Activated naive CD8-positive, alpha-beta T cell treated with anti-CD3 and anti-CD28 coated beads, Interleukin-2, amount 10 ng/mL, durations not matched to agents 7 days and 5 days (primary cell): ENCODE data around the gene YPEL3. TPM values are rescaled to one million over a fixed set of nuclear protein-coding genes. Genes with fewer than 3 reads are reported as not detected.
"Not testable (repeated sequence)": the region's sequence is repeated elsewhere in the genome, so short reads cannot be mapped to it uniquely, and the experiment has no call there.

Experiments used
- ATAC-seq: fragments of 150-1000 bp; cut with Tn5 transposase; one replicate; pipeline ENCODE4 v1.10.0; 2021; ENCODE audit warnings: low read depth, moderate library complexity
- POLR2A ChIA-PET: fragments of 350-600 bp; sonication (Branson Sonifier 250); formaldehyde crosslinking; loops from one replicate; lab custom pipeline; 2021; ENCODE audit warnings: antibody characterized with exemption; lab: Charles Lee
- DNase-seq: peaks from one replicate; pipeline ENCODE4 v3.0.0; 2021
- H3K27ac Mint-ChIP-seq: one replicate; pipeline ENCODE4 v1.8.0; 2022; ENCODE audit warnings: mild to moderate bottlenecking, mixed read lengths
- H3K27me3 Mint-ChIP-seq: one replicate; pipeline ENCODE4 v1.8.0; 2022; ENCODE audit warnings: mild to moderate bottlenecking, moderate library complexity, mixed read lengths
- H3K36me3 Mint-ChIP-seq: one replicate; pipeline ENCODE4 v1.8.0; 2021; ENCODE audit warnings: mild to moderate bottlenecking, mixed read lengths
- H3K4me1 Mint-ChIP-seq: one replicate; pipeline ENCODE4 v1.8.0; 2021; ENCODE audit warnings: mixed read lengths
- H3K4me3 Mint-ChIP-seq: one replicate; pipeline ENCODE4 v1.8.0; 2022; ENCODE audit warnings: mild to moderate bottlenecking, moderate library complexity, mixed read lengths
- H3K9me3 Mint-ChIP-seq: one replicate; pipeline ENCODE4 v1.8.0; 2021; ENCODE audit warnings: mixed read lengths
- total RNA-seq, 2 experiments: library from RNA; stranded (reverse); gene quantifications; one replicate each; pipeline ENCODE4 v1.2.3, GENCODE V29; 2021

The YPEL3 gene
- total RNA-seq, 2 experiments from 2014 or later: 135 to 139 TPM

DNA sequence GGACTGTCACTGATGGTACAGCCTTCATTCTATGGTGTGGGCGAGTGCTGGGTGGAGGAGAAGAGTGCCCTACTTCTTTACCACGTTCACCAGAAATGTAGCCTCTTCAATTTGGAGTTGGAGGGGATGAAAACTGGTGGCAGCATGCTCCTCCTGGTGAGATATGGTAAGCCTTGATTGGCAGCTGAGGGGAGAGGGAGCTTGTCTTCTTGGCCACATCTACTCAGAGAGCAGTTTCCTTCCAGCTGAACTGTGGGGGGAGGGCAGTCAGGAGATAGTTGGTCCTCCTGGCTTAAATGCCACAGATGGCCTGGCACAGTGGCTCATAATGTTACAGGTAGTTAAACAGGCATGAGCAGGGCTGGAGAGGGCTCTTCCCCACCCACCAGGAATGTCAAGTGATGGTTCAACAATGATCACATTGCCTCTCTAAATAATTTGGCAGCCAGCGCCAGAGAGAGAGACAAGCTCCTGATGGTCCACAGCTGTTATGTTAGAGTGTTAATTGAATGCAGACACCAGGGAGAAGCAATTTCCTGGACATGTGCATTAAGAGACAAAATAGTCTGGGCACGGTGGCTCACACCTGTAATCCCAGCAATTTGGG lies 36.0 kb upstream of the YPEL3 start:
- no peaks in the 10 kb centered on the region for H3K27me3 Mint-ChIP-seq
- peaks cover 14% of the 10 kb centered on the region for H3K4me1 Mint-ChIP-seq
- H3K36me3 Mint-ChIP-seq: peaks cover 9% of the 10 kb centered on the region
- DNase-seq (no peak), ATAC-seq (no peak)
- no peak overlapping the region for H3K4me3 Mint-ChIP-seq
- peak overlapping the region; percentile 60 for H3K27ac Mint-ChIP-seq
- POLR2A ChIA-PET: interaction anchor here (7.3 kb wide), 1 partner anchor 52 kb away, joined by 66 read pairs; the partner anchor contains the start of gene CORO1A
- peaks cover 2% of the 10 kb centered on the region for H3K9me3 Mint-ChIP-seq

DNA sequence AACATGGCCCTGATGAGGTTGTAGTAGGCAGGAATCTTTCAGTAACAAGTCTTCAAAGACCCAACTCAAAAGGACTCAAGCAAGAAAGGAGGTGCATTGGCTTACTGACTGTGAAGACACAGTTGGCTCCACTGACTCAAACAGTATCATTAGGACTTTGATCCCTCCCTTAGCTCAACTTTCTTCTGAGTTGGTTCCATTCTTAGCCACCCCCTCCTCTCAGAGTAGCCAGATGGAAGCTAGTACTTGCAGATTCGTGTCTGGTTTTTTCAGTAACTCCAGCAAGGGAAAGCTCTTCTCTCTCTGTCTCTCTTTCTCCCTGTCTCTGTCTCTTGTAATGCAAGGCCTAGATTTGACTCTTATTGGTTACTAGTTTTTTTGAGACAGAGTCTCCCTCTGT lies 32.0 kb upstream of the YPEL3 start:
- H3K9me3 Mint-ChIP-seq: no peaks in the 10 kb centered on the region
- H3K4me3 Mint-ChIP-seq: no peak overlapping the region
- no peak for ATAC-seq
- POLR2A ChIA-PET: interaction anchor here (7.3 kb wide), 1 partner anchor 56 kb away, joined by 66 read pairs; the partner anchor contains the start of gene CORO1A
- no peaks in the 10 kb centered on the region for H3K27me3 Mint-ChIP-seq
- DNase-seq: no peak
- H3K27ac Mint-ChIP-seq: no peak overlapping the region
- H3K36me3 Mint-ChIP-seq: peaks cover 7% of the 10 kb centered on the region
- peaks cover 15% of the 10 kb centered on the region for H3K4me1 Mint-ChIP-seq

DNA sequence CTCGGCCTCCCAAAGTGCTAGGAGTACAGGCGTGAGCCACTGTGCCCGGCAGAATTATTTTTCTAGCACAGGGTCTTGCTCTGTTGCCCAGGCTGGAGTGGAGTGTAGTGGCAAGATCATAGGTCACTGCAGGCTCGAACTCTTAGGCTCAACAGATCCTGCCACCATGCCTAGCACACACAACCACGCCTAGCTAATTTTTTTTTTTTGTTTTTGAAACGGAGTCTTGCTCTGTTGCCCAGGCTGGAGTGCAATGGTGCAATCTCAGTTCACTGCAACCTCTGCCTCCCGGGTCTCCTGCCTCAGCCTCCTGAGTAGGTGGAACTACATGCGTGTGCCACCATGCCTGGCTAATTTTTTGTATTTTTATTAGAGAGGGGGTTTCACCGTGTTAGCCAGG lies 29.7 kb upstream of the YPEL3 start:
- POLR2A ChIA-PET: interaction anchor here (0.7 kb wide), 2 partner anchors 58 to 554 kb away, joined by 3 to 4 read pairs; partner anchors contain the start of gene CORO1A
- not testable (repeated sequence) for H3K36me3 Mint-ChIP-seq, DNase-seq, H3K9me3 Mint-ChIP-seq, H3K4me3 Mint-ChIP-seq, ATAC-seq, H3K27me3 Mint-ChIP-seq, H3K27ac Mint-ChIP-seq
- peaks cover 22% of the 10 kb centered on the region for H3K4me1 Mint-ChIP-seq

DNA sequence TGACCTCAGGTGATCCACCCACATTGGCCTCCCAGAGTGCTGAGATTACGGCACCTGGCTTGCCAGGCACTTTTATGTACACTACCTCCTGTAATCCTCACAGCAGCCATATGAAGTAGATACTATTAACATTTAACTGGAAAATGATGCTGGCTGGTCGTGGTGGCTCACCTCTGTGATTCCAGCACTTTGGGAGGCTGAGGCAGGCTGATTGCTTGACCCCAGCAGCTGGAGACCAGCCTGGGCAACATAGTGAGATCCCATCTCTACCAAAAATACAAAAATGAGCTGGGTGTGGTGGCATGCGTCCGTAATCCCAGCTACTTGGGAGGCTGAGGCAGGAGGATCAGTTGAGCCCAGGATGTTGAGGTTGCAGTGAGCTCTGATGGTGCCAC lies 29.0 kb upstream of the YPEL3 start:
- Mint-ChIP-seq H3K36me3 (peaks cover 3% of the 10 kb centered on the region), H3K9me3 (no peaks in the 10 kb centered on the region), H3K27ac (no peak overlapping the region), H3K4me1 (peaks cover 26% of the 10 kb centered on the region), H3K27me3 (no peaks in the 10 kb centered on the region), H3K4me3 (no peak overlapping the region)
- POLR2A ChIA-PET: interaction anchor here (0.7 kb wide), 1 partner anchor 58 kb away, joined by 3 read pairs; the partner anchor contains the start of gene CORO1A
- DNase-seq (no peak), ATAC-seq (no peak)

DNA sequence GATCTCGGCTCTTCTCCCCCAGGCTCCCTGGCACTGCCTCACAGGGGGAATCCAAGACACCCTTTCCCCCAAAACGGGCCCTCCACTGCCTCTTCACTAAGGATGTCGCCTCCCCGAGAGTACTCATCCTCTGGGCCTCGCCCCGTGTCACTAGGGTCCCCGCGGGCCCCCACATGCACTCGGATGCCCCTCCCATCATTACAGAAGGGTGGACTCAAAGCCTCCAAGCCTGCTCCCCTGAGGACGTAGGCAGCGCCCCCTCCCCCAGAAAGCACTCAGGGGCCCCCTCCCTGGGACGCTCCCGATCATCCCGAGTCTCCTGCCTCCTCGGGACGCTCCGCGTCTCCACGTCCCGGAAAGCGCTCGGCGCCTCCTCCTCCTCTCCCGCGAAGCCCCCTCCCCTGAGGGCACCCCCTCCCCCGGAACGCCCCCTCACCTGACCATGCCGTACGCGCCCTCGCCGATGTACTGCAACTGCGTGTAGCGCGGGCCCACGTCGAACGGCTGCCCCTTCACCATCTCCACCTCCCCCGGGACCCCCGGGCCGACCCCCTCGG lies 26.7 kb upstream of the YPEL3 start:
- Mint-ChIP-seq H3K9me3 (no peaks in the 10 kb centered on the region), H3K27ac (peak overlapping the region; percentile 88), H3K36me3 (peaks cover 13% of the 10 kb centered on the region), H3K4me3 (peak overlapping the region; percentile 89), H3K4me1 (peaks cover 27% of the 10 kb centered on the region), H3K27me3 (no peaks in the 10 kb centered on the region)
- peak; percentile 51 for DNase-seq
- ATAC-seq: peak; percentile 30
- POLR2A ChIA-PET: interaction anchor here (1.0 to 2.0 kb wide), 2 partner anchors 30 to 62 kb away, joined by 3 to 37 read pairs; partner anchors contain the start of gene CORO1A

DNA sequence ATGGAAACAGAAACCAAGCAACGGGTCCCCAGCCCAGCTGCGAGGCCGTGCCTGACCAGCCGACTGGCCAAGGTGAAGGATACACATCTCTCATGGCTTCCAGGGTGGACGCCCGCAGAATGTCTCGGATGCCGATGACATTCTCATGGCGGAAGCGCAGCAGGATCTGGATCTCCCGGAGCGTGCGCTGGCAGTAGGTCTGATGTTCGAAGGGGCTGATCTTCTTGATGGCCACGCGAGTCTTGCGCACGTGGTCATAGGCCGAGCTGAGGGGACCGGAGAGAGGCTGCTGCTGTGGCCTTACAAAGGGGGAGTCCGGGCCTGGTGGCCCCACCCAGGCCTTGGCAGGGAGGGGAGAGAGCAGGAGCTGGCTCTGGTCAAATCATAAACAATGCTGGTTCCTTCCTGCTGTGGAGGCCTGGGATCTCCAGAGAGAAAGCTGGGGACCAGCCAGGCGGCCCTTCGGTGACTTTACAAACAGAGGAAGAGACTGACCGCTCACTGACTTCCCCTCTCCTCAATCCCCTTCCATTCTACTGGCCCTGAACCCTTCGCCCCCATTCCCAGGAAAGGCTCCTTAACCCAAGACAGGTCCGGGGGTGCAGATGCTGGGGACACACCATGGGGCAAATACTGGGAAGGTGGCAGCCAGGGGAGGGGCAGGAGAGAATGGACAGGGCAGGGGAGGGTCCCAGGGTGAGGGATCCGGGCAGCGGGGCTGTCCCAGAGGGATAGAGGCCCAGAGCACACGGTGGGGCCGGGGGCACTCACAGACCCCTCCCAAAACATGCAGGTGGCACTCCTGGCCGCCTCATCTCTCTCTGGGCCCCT lies 25.9 kb upstream of the YPEL3 start:
- ATAC-seq: no peak
- Mint-ChIP-seq H3K27ac (peak overlapping the region; percentile 88), H3K4me3 (peak overlapping the region; percentile 89), H3K36me3 (peaks cover 13% of the 10 kb centered on the region), H3K9me3 (no peaks in the 10 kb centered on the region), H3K27me3 (no peaks in the 10 kb centered on the region), H3K4me1 (peaks cover 27% of the 10 kb centered on the region)
- no peak for DNase-seq
- POLR2A ChIA-PET: no interaction called here

DNA sequence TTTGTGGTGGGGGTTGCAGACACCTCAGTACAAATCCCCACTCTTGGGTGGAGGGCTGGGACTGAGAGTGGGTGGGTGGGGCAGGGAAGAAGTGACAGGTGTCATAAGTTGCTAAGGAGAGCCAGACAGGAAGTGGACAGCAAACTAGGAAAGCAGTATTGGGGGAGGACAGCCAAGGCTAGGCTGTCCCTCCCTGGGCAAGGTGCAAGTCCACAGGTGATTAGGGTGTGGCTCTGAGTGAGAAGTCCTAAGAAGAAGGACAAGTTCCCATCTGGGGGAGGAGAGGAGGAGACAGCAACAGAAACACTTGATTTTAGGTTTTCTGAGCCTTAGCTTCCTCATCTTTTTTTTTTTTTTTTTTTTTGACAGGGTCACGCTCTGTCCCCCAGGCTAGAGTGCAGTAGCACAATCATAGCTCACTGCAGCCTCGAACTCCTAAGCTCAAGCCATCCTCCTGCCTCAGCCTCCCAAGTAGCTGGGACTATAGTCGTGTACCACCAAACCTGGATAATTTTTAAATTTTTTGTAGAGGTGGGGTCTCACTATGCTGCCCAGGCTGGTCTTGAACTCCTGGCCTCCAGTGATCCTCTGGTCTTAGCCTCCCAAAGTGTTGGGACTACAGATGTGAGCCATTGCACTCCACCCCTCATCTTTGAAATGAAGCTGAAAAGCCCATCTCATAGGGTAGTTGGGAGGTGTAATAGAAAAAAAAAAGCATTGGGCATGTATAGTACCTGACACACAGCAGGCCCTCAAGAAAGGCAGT lies 24.5 kb upstream of the YPEL3 start:
- H3K9me3 Mint-ChIP-seq: no peaks in the 10 kb centered on the region
- ATAC-seq: no peak
- peaks cover 27% of the 10 kb centered on the region for H3K4me1 Mint-ChIP-seq
- POLR2A ChIA-PET: interaction anchor here (0.6 to 1.7 kb wide), 6 partner anchors 8 to 530 kb away, joined by 3 to 15 read pairs (median 4); partner anchors contain the start of genes CORO1A, PRR14 and YPEL3
- peak overlapping the region; percentile 87 for H3K27ac Mint-ChIP-seq
- H3K27me3 Mint-ChIP-seq: no peaks in the 10 kb centered on the region
- H3K4me3 Mint-ChIP-seq: peak overlapping the region; percentile 60
- no peak for DNase-seq
- H3K36me3 Mint-ChIP-seq: peaks cover 13% of the 10 kb centered on the region

DNA sequence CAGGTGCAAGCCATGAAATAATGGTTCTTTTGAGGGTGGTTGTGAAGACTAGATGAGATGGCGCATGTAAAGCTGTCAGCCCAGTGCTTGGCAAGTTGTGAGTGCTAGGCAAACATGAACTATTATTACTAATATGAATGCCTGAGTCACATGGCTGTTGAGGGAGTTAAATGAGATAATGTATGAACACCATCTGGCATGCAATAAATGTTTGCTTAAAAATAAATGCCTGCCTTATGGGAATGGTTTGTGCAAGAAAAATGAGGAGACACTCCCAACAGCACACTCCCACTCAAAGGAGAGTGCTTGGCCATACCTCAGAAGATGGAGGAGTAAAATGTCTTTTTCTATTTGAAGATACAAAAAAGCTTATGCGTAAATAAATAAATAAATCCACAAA lies 23.4 kb upstream of the YPEL3 start:
- Mint-ChIP-seq H3K27me3 (no peaks in the 10 kb centered on the region), H3K4me3 (no peak overlapping the region), H3K27ac (peak overlapping the region; percentile 58), H3K36me3 (peaks cover 16% of the 10 kb centered on the region), H3K4me1 (peaks cover 29% of the 10 kb centered on the region), H3K9me3 (no peaks in the 10 kb centered on the region)
- no peak for ATAC-seq
- no peak for DNase-seq
- POLR2A ChIA-PET: interaction anchor here (0.6 to 1.7 kb wide), 4 partner anchors 26 to 459 kb away, joined by 4 to 15 read pairs (median 4); no protein-coding TSS in a partner anchor

DNA sequence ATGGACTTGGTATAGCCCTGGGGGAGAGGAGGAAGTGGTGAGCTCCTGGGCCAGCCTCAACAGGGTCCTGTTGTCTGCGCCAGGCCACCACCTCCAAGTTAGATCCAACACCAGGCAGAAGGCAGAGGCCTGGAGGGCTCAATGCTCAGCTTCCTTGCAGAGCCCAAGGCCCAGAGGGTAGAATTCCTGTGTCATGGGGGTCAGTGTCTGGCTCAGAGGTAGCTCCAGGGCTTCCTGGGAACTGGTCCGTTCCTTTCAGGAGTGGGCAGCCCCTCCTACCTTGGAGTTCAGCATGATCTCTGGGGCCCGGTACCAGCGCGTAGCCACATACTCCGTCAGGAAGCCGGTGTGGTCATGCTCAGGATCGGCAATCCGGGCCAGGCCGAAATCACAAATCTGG lies 21.8 kb upstream of the YPEL3 start:
- POLR2A ChIA-PET: interaction anchor here (1.0 to 1.7 kb wide), 3 partner anchors 53 to 68 kb away, joined by 3 to 8 read pairs (median 7); partner anchors contain the start of genes ALDOA and CORO1A
- H3K4me3 Mint-ChIP-seq: no peak overlapping the region
- H3K36me3 Mint-ChIP-seq: peaks cover 18% of the 10 kb centered on the region
- no peak overlapping the region for H3K27ac Mint-ChIP-seq
- no peaks in the 10 kb centered on the region for H3K27me3 Mint-ChIP-seq
- H3K4me1 Mint-ChIP-seq: peaks cover 28% of the 10 kb centered on the region
- ATAC-seq: no peak
- DNase-seq: no peak
- no peaks in the 10 kb centered on the region for H3K9me3 Mint-ChIP-seq

DNA sequence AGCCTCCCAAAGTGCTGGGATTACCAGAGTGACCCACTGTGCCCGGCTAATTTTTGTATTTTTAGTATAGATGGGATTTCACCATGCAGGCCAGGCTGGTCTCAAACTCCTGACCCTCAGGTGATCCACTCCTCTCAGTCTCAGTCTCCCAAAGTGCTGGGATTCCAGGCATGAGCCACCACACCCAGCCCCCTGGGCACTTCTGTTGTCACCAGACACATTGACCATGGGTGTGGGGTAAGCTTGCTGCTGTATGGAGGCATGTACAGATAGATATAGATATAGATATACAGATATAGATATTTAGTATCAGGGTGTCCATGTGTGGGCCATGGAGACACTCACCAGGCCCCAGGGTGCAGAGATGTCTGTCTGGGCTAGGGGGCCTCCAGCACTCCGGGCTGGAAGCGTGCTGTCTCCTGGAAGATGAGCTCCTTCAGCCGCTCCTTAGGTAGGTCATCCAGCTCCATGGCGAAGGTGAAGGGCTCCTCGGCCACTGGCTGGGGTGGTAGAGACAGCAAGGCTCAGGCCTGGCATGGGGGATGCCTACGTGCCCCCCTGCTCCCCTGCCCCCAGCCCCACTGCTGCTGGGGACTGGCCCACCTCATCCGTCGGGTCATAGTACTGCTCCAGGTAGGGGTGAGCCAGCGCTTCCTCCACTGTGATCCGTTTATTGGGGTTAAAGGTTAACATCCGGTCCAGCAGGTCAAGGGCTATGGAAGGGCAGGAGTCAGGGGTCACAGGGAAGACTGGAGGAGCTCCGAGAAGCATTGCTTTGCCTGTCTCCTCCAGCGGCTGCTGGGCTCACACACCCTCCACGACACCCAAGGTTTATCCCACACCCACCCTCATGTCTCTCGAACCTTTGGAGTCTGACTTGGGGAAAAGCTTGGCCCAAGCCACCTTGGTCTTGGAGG lies 20.5 kb upstream of the YPEL3 start:
- Mint-ChIP-seq H3K9me3 (no peaks in the 10 kb centered on the region), H3K36me3 (peaks cover 22% of the 10 kb centered on the region), H3K27ac (no peak overlapping the region), H3K4me1 (peaks cover 24% of the 10 kb centered on the region), H3K4me3 (no peak overlapping the region), H3K27me3 (no peaks in the 10 kb centered on the region)
- DNase-seq (no peak), ATAC-seq (no peak)
- POLR2A ChIA-PET: interaction anchor here (1.0 to 1.7 kb wide), 3 partner anchors 51 to 69 kb away, joined by 3 to 8 read pairs (median 7); partner anchors contain the start of genes ALDOA and CORO1A

DNA sequence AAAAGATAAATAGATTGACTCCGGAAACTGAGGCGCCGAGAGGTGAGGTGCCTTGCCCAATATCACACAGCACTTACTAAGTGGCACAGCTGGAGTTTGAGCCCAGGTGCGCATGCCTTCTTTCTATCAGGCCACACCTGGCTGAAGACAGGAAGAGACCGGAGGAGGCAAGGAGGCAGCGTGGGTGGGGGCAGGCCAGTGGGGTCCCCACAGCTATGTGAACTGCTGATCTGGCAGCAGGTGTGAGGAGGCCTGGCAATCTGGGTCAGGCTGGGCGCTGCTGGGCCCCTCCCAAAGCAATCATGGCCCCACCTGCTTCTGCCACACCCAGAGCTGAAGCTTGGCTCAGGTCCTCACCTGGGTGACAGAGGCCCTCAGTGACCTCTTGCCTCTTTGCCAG lies 19.2 kb upstream of the YPEL3 start:
- POLR2A ChIA-PET: interaction anchor here (0.5 to 4.8 kb wide), 2 partner anchors 70 to 442 kb away, joined by 3 to 30 read pairs; no protein-coding TSS in a partner anchor
- ATAC-seq: peak; percentile 10
- Mint-ChIP-seq H3K9me3 (no peaks in the 10 kb centered on the region), H3K4me1 (peaks cover 14% of the 10 kb centered on the region), H3K27me3 (no peaks in the 10 kb centered on the region), H3K27ac (peak overlapping the region; percentile 56), H3K4me3 (no peak overlapping the region), H3K36me3 (peaks cover 22% of the 10 kb centered on the region)
- DNase-seq: no peak
